GM19193 (cell line): ENCODE results near the gene VSIG2.

Experiments used
- POLR2A ChIP-seq: IDR thresholded peaks from 4 replicates; pipeline ENCODE4 v1.6.1; 2011; ENCODE audit not compliant: insufficient read depth, insufficient read length; ENCODE audit errors: extremely low read depth

The VSIG2 gene

GRCh38 chr11:124745835-124746620 is 6.0 kb downstream of the VSIG2 start:
- TF ChIP-seq POLR2A: peak; percentile 51

GRCh38 chr11:124745270-124745834 is 6.7 kb downstream of the VSIG2 start:
- TF ChIP-seq POLR2A: no peak

- no peak for TF ChIP-seq POLR2A
Measured at GRCh38 chr11:124743050-124743449, 9.0 kb downstream of the VSIG2 start.

- TF ChIP-seq POLR2A: no peak
Measured at GRCh38 chr11:124742555-124742954, 9.5 kb downstream of the VSIG2 start.

- no peak for TF ChIP-seq POLR2A
Measured at GRCh38 chr11:124740277-124740882, 11.7 kb downstream of the VSIG2 start.

GRCh38 chr11:124739479-124740276 is 12.4 kb downstream of the VSIG2 start, which contains the start of gene NRGN:
Gene NRGN, plus strand, starts transcription at chr11:124739942. Its CDS starts 143 bp downstream, at chr11:124740085.
- no peak for TF ChIP-seq POLR2A

GRCh38 chr11:124738713-124739478 is 13.2 kb downstream of the VSIG2 start:
- TF ChIP-seq POLR2A: no peak

- TF ChIP-seq POLR2A: no peak
Measured at GRCh38 chr11:124737638-124738305, 14.3 kb downstream of the VSIG2 start.

GRCh38 chr11:124736736-124737135 is 15.3 kb downstream of the VSIG2 start:
- no peak for TF ChIP-seq POLR2A

- TF ChIP-seq POLR2A: no peak
Measured at GRCh38 chr11:124732230-124732629, 19.8 kb downstream of the VSIG2 start.

- no peak for TF ChIP-seq POLR2A
Measured at GRCh38 chr11:124729571-124729970, 22.5 kb downstream of the VSIG2 start.

- TF ChIP-seq POLR2A: no peak
Measured at GRCh38 chr11:124728134-124728533, 23.9 kb downstream of the VSIG2 start.

- no peak for TF ChIP-seq POLR2A
Measured at GRCh38 chr11:124727474-124727873, 24.6 kb downstream of the VSIG2 start.

- no peak for TF ChIP-seq POLR2A
Measured at GRCh38 chr11:124725719-124726105, 26.3 kb downstream of the VSIG2 start.
